H9 (cell line): ENCODE measurements around the gene RHEBL1. TPM values are rescaled to one million over a fixed set of nuclear protein-coding genes. Genes with fewer than 3 reads are reported as not detected.

Experiments used
- DNase-seq: peaks from one replicate; pipeline ENCODE4 v3.0.0-alpha.2; 2017
- H2AFZ ChIP-seq: one replicate; pipeline ENCODE4 v1.6.1; 2013; ENCODE audit warnings: mild to moderate bottlenecking, low read length, control low read depth, moderate library complexity
- H2AK5ac ChIP-seq: 2 replicates; pipeline ENCODE4 v1.6.1; 2013; ENCODE audit warnings: low read length, control low read depth, mixed read lengths; ENCODE audit not compliant: insufficient read length
- H2BK120ac ChIP-seq: one replicate; pipeline ENCODE4 v1.6.1; 2013; ENCODE audit warnings: low read depth, mild to moderate bottlenecking, low read length, control low read depth, inconsistent platforms; ENCODE audit not compliant: poor library complexity, severe bottlenecking
- H2BK12ac ChIP-seq: 2 replicates; pipeline ENCODE4 v1.6.1; 2013; ENCODE audit warnings: low read length, control low read depth, mixed read lengths, low read depth; ENCODE audit not compliant: insufficient read length
- H2BK15ac ChIP-seq: 2 replicates; pipeline ENCODE4 v1.6.1; 2013; ENCODE audit warnings: low read depth, low read length, control low read depth
- H2BK20ac ChIP-seq: one replicate; pipeline ENCODE4 v1.6.1; 2013; ENCODE audit warnings: low read depth, mild to moderate bottlenecking, low read length, control low read depth, inconsistent platforms; ENCODE audit not compliant: poor library complexity, severe bottlenecking
- H2BK5ac ChIP-seq: 2 replicates; pipeline ENCODE4 v1.6.1; 2013; ENCODE audit warnings: low read length, control low read depth, mixed read lengths; ENCODE audit not compliant: insufficient read length
- H3K14ac ChIP-seq: 2 replicates; pipeline ENCODE4 v1.6.1; 2013; ENCODE audit warnings: low read length, control low read depth; ENCODE audit not compliant: insufficient read depth
- H3K18ac ChIP-seq: 2 replicates; pipeline ENCODE4 v1.6.1; 2013; ENCODE audit warnings: low read depth, mild to moderate bottlenecking, mixed read lengths, low read length, control low read depth; ENCODE audit not compliant: insufficient read length
- H3K23ac ChIP-seq: 2 replicates; pipeline ENCODE4 v1.6.1; 2013; ENCODE audit warnings: low read length, control low read depth, mixed read lengths, low read depth; ENCODE audit not compliant: insufficient read length
- H3K23me2 ChIP-seq: 2 replicates; pipeline ENCODE4 v1.6.1; 2013; ENCODE audit warnings: low read depth, mild to moderate bottlenecking, mixed read lengths, low read length, control low read depth; ENCODE audit not compliant: insufficient read length, poor library complexity, severe bottlenecking
- H3K27ac ChIP-seq: 2 replicates; pipeline ENCODE4 v1.5.1; 2013; ENCODE audit warnings: low read length, control low read depth, mixed read lengths, low read depth; ENCODE audit not compliant: insufficient read length
- H3K27me3 ChIP-seq: 2 replicates; pipeline ENCODE4 v1.6.1; 2013; ENCODE audit warnings: low read length, control low read depth, inconsistent platforms; ENCODE audit not compliant: insufficient read depth
- H3K4ac ChIP-seq: 2 replicates; pipeline ENCODE4 v1.6.1; 2013; ENCODE audit warnings: low read depth, mild to moderate bottlenecking, control low read depth, inconsistent platforms, low read length, moderate library complexity
- H3K4me1 ChIP-seq: 2 replicates; pipeline ENCODE4 v1.6.1; 2013; ENCODE audit warnings: low read length, control low read depth, inconsistent platforms; ENCODE audit not compliant: insufficient read depth
- H3K4me2 ChIP-seq: 2 replicates; pipeline ENCODE4 v1.6.1; 2013; ENCODE audit warnings: low read length, control low read depth, mixed read lengths; ENCODE audit not compliant: insufficient read length, insufficient read depth
- H3K56ac ChIP-seq: 2 replicates; pipeline ENCODE4 v1.6.1; 2013; ENCODE audit warnings: low read depth, mild to moderate bottlenecking, mixed read lengths, low read length, control low read depth; ENCODE audit not compliant: insufficient read length
- H3K79me1 ChIP-seq: 2 replicates; pipeline ENCODE4 v1.6.1; 2013; ENCODE audit warnings: low read depth, mild to moderate bottlenecking, moderate library complexity, low read length, control low read depth, inconsistent platforms; ENCODE audit not compliant: insufficient read depth, poor library complexity, severe bottlenecking
- H3K79me2 ChIP-seq: 2 replicates; pipeline ENCODE4 v1.6.1; 2013; ENCODE audit warnings: low read length, control low read depth, inconsistent platforms; ENCODE audit not compliant: insufficient read depth
- H3K9ac ChIP-seq: 2 replicates; pipeline ENCODE4 v1.6.1; 2013; ENCODE audit warnings: low read length, control low read depth, mixed read lengths; ENCODE audit not compliant: insufficient read length; ENCODE audit errors: extremely low read depth
- H3K9me3 ChIP-seq: one replicate; pipeline ENCODE4 v1.6.1; 2013; ENCODE audit warnings: low read depth, low read length, inconsistent platforms; ENCODE audit not compliant: control insufficient read depth
- H3T11ph ChIP-seq: one replicate; pipeline ENCODE4 v1.6.1; 2013; ENCODE audit warnings: mild to moderate bottlenecking, low read length, control low read depth, inconsistent platforms
- H4K20me1 ChIP-seq: one replicate; pipeline ENCODE4 v1.6.1; 2013; ENCODE audit not compliant: control insufficient read depth, insufficient read length, insufficient read depth
- H4K5ac ChIP-seq: 2 replicates; pipeline ENCODE4 v1.6.1; 2013; ENCODE audit warnings: low read depth, mild to moderate bottlenecking, mixed read lengths, low read length, control low read depth; ENCODE audit not compliant: insufficient read length
- H4K8ac ChIP-seq: replicated peaks from 2 replicates; pipeline ENCODE4 v1.6.1; 2013; ENCODE audit warnings: low read length, control low read depth, mixed read lengths, low read depth; ENCODE audit not compliant: insufficient read length
- H4K91ac ChIP-seq: 2 replicates; pipeline ENCODE4 v1.6.1; 2013; ENCODE audit warnings: low read depth, mild to moderate bottlenecking, moderate library complexity, mixed read lengths, low read length, control low read depth; ENCODE audit not compliant: insufficient read length
- H3K27ac Mint-ChIP-seq, 3 experiments: 2 replicates in 2 of 3; 3 replicates in 1 of 3; pipeline ENCODE4 v1.8.0; 2020 to 2021; ENCODE audit warnings: mixed read lengths in 3 of 3, mild to moderate bottlenecking in 1 of 3, moderate library complexity in 1 of 3
- H3K27me3 Mint-ChIP-seq: 2 replicates; pipeline ENCODE4 v1.8.0; 2021; ENCODE audit warnings: low read depth, mild to moderate bottlenecking, moderate library complexity, mixed read lengths
- H3K36me3 Mint-ChIP-seq, 3 experiments: 2 replicates in 2 of 3; 3 replicates in 1 of 3; pipeline ENCODE4 v1.8.0; 2020 to 2021; ENCODE audit warnings: low read depth in 3 of 3, mixed read lengths in 3 of 3; ENCODE audit not compliant: insufficient read depth in 1 of 3
- H3K4me1 Mint-ChIP-seq, 2 experiments: 2 replicates each; pipeline ENCODE4 v1.8.0; 2020; ENCODE audit warnings: mixed read lengths in 2 of 2
- H3K4me3 Mint-ChIP-seq, 2 experiments: 2 replicates in 1 of 2; 3 replicates in 1 of 2; pipeline ENCODE4 v1.8.0; 2020 to 2021; ENCODE audit warnings: mild to moderate bottlenecking in 2 of 2, mixed read lengths in 2 of 2, moderate library complexity in 1 of 2
- H3K9me3 Mint-ChIP-seq, 2 experiments: 2 replicates in 1 of 2; 3 replicates in 1 of 2; pipeline ENCODE4 v1.8.0; 2020; ENCODE audit warnings: mild to moderate bottlenecking in 2 of 2, mixed read lengths in 2 of 2, moderate library complexity in 1 of 2
- WGBS: extraction: QIAGEN DNeasy Blood & Tissue Kit; methylation state at CpG from one replicate; pipeline ENCODE4 v1.1.7; 2013; ENCODE audit warnings: missing lambda C conversion rate, low lambda C conversion rate, mixed read lengths; ENCODE audit not compliant: insufficient read length; ENCODE audit errors: extremely low coverage; 5-methylcytosine and 5-hydroxymethylcytosine counted together
- total RNA-seq: library from RNA; stranded (reverse); gene quantifications from 2 replicates; pipeline ENCODE4 v1.2.1, GENCODE V29; 2021
- TF ChIP-seq, protein P1 (sequence below): fragments of 200-600 bp; sonication (generic); conservative IDR thresholded peaks from 3 replicates; pipeline ENCODE4 v1.8.0; 2021; ENCODE audit warnings: antibody characterized with exemption, mild to moderate bottlenecking

Gene RHEBL1
- total RNA-seq, 1 experiment from 2014 or later, result 4.0 TPM

DNA sequence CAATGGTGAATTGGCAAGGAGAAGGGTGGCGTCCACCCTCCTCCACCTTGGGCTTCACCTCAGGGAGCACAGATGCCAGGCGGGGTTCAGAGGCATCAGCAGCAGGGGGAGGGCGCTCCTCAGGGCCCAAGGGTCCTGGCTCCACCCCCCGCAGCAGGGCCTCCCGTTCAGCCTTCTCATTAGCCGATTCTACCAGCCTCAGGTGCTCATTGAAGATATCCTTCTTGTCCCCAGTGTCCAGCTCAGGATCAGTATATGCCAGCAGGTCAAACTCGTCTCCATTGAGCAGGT is 31.9 kb downstream of the RHEBL1 start:
- no peaks in the 10 kb centered on the region for H4K20me1 ChIP-seq
- peaks cover 41 to 94% (median 90%) of the 10 kb centered on the region in 3 experiments; a peak in 6 of 7 replicates for H3K36me3 Mint-ChIP-seq
- no peaks in the 10 kb centered on the region for H3K9me3 Mint-ChIP-seq
- H3K23me2 ChIP-seq, result no peaks in the 10 kb centered on the region
- H3K14ac ChIP-seq, result no peak overlapping the region
- no peaks in the 10 kb centered on the region for H3K79me2 ChIP-seq
- H3K18ac ChIP-seq, result no peak overlapping the region
- no peak overlapping the region for H4K91ac ChIP-seq
- H4K8ac ChIP-seq, result no peak overlapping the region
- no peak overlapping the region for H3K4ac ChIP-seq
- H4K5ac ChIP-seq, result no peak overlapping the region
- no peak overlapping the region for H2BK120ac ChIP-seq
- H3T11ph ChIP-seq, result no peak overlapping the region
- H3K4me1 ChIP-seq, result no peaks in the 10 kb centered on the region
- no peaks in the 10 kb centered on the region for H3K27me3 ChIP-seq
- H3K9ac ChIP-seq, result no peak overlapping the region
- no peaks in the 10 kb centered on the region for H3K79me1 ChIP-seq
- TF ChIP-seq, protein P1, sequence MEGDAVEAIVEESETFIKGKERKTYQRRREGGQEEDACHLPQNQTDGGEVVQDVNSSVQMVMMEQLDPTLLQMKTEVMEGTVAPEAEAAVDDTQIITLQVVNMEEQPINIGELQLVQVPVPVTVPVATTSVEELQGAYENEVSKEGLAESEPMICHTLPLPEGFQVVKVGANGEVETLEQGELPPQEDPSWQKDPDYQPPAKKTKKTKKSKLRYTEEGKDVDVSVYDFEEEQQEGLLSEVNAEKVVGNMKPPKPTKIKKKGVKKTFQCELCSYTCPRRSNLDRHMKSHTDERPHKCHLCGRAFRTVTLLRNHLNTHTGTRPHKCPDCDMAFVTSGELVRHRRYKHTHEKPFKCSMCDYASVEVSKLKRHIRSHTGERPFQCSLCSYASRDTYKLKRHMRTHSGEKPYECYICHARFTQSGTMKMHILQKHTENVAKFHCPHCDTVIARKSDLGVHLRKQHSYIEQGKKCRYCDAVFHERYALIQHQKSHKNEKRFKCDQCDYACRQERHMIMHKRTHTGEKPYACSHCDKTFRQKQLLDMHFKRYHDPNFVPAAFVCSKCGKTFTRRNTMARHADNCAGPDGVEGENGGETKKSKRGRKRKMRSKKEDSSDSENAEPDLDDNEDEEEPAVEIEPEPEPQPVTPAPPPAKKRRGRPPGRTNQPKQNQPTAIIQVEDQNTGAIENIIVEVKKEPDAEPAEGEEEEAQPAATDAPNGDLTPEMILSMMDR, result no peak
- H2BK15ac ChIP-seq, result no peak overlapping the region
- no peak overlapping the region for H3K27ac Mint-ChIP-seq
- no peak overlapping the region for H2BK12ac ChIP-seq
- no peaks in the 10 kb centered on the region for H3K9me3 ChIP-seq
- H3K56ac ChIP-seq, result no peak overlapping the region
- no peak overlapping the region for H2AK5ac ChIP-seq
- no CpG with 5 or more reads among the region's 7 CpGs for WGBS
- no peak overlapping the region for H3K4me3 Mint-ChIP-seq
- DNase-seq, result no peak
- no peak overlapping the region for H2AFZ ChIP-seq
- no peak overlapping the region for H3K4me2 ChIP-seq
- no peak overlapping the region for H2BK20ac ChIP-seq
- no peak overlapping the region for H2BK5ac ChIP-seq
- H3K27me3 Mint-ChIP-seq, result no peaks in the 10 kb centered on the region
- no peak overlapping the region for H3K27ac ChIP-seq
- no peak overlapping the region for H3K23ac ChIP-seq
- no peaks in the 10 kb centered on the region for H3K4me1 Mint-ChIP-seq
